Measurements from ENCODE around the gene SH3GL1. TPM values are rescaled to one million over a fixed set of nuclear protein-coding genes. Genes with fewer than 3 reads are reported as not detected.

SH3GL1 gene
- total and polyA plus RNA-seq, 2 experiments from 2014 or later = 73.1 to 89.5 TPM

DNA sequence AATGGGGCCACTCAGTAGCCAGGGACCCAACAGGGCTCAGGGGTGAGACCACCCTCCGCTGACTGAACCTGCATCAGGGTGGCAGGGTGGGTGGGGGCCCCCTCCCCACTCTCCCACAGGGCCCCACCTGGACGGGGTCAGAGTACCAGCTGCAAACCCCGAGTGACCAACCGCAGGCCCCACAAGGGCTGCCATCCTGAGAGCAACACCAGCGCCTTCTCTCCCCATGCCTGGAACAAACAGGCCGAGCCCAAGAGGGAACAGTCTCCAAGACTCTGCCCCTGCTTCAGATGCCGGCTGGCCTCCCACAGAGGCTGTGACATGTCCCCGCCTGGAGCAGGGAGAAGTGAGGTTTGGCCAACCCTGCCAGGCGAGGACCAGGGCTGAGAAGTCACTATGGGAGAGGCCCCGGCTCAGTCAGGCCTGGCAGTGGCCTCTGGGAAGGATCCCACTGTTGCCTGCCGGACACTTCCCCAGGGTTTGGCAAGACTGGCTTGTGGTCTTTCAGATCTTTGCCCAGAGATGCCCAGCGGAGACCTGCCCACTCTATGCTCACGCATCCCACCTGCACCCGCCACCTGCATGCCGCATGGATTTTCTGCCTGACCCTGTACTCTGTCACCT lies 29.8 kb downstream of the SH3GL1 start:
- H3K4me3 Mint-ChIP-seq = no peak overlapping the region
- H3K79me2 ChIP-seq (replicated peaks; ENCODE audit: insufficient read depth) = peaks cover 46% of the 10 kb centered on the region
- no peaks in the 10 kb centered on the region for H3K36me3 Mint-ChIP-seq (ENCODE audit: low read depth)
- peaks cover 22% of the 10 kb centered on the region for H3K4me1 ChIP-seq (ENCODE audit: insufficient read depth)
- H3F3A ChIP-seq (replicated peaks; ENCODE audit: low read depth) = 0 out of 2 replicates have a peak, but pooled peaks cover 13% of the 10 kb centered on the region
- peak overlapping the region; percentile 66 for H3K27ac ChIP-seq (ENCODE audit: low read depth)
- H3K9me2 ChIP-seq (ENCODE audit: insufficient read depth) = no peaks in the 10 kb centered on the region
- peaks cover 34% of the 10 kb centered on the region for H3K4me1 Mint-ChIP-seq
- ATAC-seq = no peak
- H3K4me2 ChIP-seq = no peak overlapping the region
- H3K27me3 Mint-ChIP-seq (ENCODE audit: insufficient read depth, low read depth, poor library complexity) = peaks cover 26% of the 10 kb centered on the region
- H3K36me3 ChIP-seq (ENCODE audit: insufficient read depth) = no peaks in the 10 kb centered on the region
- no peak overlapping the region for H3K27ac Mint-ChIP-seq
- H2AFZ ChIP-seq = no peak overlapping the region
- no peaks in the 10 kb centered on the region for H3K9me3 Mint-ChIP-seq
- no peaks in the 10 kb centered on the region for H3K27me3 ChIP-seq (ENCODE audit: insufficient read depth)
- no peak for DNase-seq (ENCODE audit: low spot score)
- H4K20me1 ChIP-seq (replicated peaks; ENCODE audit: insufficient read depth) = peaks cover 11% of the 10 kb centered on the region; the same call in 1 of the 2 replicates
- TF ChIP-seq JUNB (IDR thresholded peaks at IDR 0.05; ENCODE audit: unreplicated experiment) (no peak), EZH2 (IDR thresholded peaks at IDR 0.05; ENCODE audit: low read depth, unreplicated experiment) (no peak), CREB1 (CRISPR knock-in tag; IDR thresholded peaks at IDR 0.05; ENCODE audit: low read depth) (no peak), STAT1 (IDR thresholded peaks at IDR 0.05; ENCODE audit: unreplicated experiment) (no peak), ZNF331 (CRISPR knock-in tag; IDR thresholded peaks at IDR 0.05; ENCODE audit: low read depth) (no peak), ZNF114 (CRISPR knock-in tag; IDR thresholded peaks at IDR 0.05) (no peak), NANOG (IDR thresholded peaks at IDR 0.05; ENCODE audit: borderline replicate concordance) (no peak)
- TF ChIP-seq, protein P1, sequence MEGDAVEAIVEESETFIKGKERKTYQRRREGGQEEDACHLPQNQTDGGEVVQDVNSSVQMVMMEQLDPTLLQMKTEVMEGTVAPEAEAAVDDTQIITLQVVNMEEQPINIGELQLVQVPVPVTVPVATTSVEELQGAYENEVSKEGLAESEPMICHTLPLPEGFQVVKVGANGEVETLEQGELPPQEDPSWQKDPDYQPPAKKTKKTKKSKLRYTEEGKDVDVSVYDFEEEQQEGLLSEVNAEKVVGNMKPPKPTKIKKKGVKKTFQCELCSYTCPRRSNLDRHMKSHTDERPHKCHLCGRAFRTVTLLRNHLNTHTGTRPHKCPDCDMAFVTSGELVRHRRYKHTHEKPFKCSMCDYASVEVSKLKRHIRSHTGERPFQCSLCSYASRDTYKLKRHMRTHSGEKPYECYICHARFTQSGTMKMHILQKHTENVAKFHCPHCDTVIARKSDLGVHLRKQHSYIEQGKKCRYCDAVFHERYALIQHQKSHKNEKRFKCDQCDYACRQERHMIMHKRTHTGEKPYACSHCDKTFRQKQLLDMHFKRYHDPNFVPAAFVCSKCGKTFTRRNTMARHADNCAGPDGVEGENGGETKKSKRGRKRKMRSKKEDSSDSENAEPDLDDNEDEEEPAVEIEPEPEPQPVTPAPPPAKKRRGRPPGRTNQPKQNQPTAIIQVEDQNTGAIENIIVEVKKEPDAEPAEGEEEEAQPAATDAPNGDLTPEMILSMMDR (conservative IDR thresholded peaks at IDR 0.05; ENCODE audit: low read depth in 2 of 2) = no peak
- TF ChIP-seq, protein P2, sequence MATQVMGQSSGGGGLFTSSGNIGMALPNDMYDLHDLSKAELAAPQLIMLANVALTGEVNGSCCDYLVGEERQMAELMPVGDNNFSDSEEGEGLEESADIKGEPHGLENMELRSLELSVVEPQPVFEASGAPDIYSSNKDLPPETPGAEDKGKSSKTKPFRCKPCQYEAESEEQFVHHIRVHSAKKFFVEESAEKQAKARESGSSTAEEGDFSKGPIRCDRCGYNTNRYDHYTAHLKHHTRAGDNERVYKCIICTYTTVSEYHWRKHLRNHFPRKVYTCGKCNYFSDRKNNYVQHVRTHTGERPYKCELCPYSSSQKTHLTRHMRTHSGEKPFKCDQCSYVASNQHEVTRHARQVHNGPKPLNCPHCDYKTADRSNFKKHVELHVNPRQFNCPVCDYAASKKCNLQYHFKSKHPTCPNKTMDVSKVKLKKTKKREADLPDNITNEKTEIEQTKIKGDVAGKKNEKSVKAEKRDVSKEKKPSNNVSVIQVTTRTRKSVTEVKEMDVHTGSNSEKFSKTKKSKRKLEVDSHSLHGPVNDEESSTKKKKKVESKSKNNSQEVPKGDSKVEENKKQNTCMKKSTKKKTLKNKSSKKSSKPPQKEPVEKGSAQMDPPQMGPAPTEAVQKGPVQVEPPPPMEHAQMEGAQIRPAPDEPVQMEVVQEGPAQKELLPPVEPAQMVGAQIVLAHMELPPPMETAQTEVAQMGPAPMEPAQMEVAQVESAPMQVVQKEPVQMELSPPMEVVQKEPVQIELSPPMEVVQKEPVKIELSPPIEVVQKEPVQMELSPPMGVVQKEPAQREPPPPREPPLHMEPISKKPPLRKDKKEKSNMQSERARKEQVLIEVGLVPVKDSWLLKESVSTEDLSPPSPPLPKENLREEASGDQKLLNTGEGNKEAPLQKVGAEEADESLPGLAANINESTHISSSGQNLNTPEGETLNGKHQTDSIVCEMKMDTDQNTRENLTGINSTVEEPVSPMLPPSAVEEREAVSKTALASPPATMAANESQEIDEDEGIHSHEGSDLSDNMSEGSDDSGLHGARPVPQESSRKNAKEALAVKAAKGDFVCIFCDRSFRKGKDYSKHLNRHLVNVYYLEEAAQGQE (IDR thresholded peaks at IDR 0.05; ENCODE audit: unreplicated experiment) = no peak
- TF ChIP-seq, protein P3, sequence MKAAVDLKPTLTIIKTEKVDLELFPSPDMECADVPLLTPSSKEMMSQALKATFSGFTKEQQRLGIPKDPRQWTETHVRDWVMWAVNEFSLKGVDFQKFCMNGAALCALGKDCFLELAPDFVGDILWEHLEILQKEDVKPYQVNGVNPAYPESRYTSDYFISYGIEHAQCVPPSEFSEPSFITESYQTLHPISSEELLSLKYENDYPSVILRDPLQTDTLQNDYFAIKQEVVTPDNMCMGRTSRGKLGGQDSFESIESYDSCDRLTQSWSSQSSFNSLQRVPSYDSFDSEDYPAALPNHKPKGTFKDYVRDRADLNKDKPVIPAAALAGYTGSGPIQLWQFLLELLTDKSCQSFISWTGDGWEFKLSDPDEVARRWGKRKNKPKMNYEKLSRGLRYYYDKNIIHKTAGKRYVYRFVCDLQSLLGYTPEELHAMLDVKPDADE (IDR thresholded peaks at IDR 0.05) = no peak
- TF ChIP-seq, protein P4, sequence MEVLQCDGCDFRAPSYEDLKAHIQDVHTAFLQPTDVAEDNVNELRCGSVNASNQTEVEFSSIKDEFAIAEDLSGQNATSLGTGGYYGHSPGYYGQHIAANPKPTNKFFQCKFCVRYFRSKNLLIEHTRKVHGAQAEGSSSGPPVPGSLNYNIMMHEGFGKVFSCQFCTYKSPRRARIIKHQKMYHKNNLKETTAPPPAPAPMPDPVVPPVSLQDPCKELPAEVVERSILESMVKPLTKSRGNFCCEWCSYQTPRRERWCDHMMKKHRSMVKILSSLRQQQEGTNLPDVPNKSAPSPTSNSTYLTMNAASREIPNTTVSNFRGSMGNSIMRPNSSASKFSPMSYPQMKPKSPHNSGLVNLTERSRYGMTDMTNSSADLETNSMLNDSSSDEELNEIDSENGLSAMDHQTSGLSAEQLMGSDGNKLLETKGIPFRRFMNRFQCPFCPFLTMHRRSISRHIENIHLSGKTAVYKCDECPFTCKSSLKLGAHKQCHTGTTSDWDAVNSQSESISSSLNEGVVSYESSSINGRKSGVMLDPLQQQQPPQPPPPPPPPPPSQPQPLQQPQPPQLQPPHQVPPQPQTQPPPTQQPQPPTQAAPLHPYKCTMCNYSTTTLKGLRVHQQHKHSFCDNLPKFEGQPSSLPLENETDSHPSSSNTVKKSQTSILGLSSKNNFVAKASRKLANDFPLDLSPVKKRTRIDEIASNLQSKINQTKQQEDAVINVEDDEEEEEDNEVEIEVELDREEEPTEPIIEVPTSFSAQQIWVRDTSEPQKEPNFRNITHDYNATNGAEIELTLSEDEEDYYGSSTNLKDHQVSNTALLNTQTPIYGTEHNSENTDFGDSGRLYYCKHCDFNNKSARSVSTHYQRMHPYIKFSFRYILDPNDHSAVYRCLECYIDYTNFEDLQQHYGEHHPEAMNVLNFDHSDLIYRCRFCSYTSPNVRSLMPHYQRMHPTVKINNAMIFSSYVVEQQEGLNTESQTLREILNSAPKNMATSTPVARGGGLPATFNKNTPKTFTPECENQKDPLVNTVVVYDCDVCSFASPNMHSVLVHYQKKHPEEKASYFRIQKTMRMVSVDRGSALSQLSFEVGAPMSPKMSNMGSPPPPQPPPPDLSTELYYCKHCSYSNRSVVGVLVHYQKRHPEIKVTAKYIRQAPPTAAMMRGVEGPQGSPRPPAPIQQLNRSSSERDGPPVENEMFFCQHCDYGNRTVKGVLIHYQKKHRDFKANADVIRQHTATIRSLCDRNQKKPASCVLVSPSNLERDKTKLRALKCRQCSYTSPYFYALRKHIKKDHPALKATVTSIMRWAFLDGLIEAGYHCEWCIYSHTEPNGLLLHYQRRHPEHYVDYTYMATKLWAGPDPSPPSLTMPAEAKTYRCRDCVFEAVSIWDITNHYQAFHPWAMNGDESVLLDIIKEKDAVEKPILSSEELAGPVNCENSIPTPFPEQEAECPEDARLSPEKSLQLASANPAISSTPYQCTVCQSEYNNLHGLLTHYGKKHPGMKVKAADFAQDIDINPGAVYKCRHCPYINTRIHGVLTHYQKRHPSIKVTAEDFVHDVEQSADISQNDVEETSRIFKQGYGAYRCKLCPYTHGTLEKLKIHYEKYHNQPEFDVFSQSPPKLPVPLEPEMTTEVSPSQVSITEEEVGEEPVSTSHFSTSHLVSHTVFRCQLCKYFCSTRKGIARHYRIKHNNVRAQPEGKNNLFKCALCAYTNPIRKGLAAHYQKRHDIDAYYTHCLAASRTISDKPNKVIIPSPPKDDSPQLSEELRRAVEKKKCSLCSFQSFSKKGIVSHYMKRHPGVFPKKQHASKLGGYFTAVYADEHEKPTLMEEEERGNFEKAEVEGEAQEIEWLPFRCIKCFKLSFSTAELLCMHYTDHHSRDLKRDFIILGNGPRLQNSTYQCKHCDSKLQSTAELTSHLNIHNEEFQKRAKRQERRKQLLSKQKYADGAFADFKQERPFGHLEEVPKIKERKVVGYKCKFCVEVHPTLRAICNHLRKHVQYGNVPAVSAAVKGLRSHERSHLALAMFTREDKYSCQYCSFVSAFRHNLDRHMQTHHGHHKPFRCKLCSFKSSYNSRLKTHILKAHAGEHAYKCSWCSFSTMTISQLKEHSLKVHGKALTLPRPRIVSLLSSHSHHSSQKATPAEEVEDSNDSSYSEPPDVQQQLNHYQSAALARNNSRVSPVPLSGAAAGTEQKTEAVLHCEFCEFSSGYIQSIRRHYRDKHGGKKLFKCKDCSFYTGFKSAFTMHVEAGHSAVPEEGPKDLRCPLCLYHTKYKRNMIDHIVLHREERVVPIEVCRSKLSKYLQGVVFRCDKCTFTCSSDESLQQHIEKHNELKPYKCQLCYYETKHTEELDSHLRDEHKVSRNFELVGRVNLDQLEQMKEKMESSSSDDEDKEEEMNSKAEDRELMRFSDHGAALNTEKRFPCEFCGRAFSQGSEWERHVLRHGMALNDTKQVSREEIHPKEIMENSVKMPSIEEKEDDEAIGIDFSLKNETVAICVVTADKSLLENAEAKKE (CRISPR knock-in tag; IDR thresholded peaks at IDR 0.05) = no peak
- no peak overlapping the region for H3K4me3 ChIP-seq
